WTC11 (cell line): Measurements from ENCODE around the gene ACAD8.

ENCODE experiments used
- CREM ChIP-seq: sonication (generic); formaldehyde crosslinking; IDR thresholded peaks from 2 replicates; pipeline ENCODE4 v1.8.1; 2022; ENCODE audit warnings: mild to moderate bottlenecking, missing genetic modification reagents, moderate library complexity
- TF ChIP-seq, protein P1 (sequence below): fragments of 200-600 bp; IDR thresholded peaks from 2 replicates; pipeline ENCODE4 v1.8.0; 2022; ENCODE audit warnings: antibody characterized with exemption
- TF ChIP-seq, protein P2 (sequence below): sonication (generic); formaldehyde crosslinking; IDR thresholded peaks from 2 replicates; pipeline ENCODE4 v1.8.0; 2022; ENCODE audit warnings: mild to moderate bottlenecking, missing genetic modification reagents

DNA sequence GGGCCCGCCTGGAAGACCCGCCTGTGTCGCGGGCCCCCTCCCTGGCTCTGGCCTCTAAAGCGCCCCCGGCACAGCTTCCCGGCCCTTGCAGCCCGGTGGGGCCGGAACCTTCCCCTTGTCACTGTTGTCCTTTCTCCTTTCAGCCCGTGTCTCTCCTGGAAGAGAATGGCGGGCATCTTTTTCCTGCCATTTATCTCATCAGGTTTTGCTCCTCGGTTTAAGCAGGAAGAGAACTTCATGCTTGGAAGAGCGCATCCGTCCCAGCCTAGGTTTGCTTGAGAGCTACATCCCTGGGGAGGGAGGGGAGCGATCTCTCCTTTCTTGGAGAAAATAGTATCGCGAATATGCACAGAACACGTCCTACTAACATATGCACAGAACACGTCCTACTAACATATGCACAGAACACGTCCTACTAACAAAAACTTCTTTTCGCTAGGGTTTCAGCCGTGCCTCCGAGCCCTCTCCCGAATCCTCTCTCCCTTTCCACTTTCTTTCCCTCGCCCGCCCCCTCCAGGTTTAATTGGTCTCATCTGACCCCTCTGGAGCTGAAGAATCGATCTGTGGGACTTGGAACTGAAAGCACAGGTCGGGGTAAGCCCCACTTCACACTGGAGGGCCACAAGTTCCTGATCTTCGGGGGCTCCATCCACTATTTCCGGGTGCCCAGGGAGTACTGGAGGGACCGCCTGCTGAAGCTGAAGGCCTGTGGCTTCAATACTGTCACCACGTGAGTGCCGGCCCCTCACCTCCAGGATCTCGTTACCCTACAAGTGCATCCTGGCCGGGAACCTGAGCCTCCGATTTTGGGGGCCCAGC lies 24.0 kb downstream of the ACAD8 start:
- TF ChIP-seq, protein P1, sequence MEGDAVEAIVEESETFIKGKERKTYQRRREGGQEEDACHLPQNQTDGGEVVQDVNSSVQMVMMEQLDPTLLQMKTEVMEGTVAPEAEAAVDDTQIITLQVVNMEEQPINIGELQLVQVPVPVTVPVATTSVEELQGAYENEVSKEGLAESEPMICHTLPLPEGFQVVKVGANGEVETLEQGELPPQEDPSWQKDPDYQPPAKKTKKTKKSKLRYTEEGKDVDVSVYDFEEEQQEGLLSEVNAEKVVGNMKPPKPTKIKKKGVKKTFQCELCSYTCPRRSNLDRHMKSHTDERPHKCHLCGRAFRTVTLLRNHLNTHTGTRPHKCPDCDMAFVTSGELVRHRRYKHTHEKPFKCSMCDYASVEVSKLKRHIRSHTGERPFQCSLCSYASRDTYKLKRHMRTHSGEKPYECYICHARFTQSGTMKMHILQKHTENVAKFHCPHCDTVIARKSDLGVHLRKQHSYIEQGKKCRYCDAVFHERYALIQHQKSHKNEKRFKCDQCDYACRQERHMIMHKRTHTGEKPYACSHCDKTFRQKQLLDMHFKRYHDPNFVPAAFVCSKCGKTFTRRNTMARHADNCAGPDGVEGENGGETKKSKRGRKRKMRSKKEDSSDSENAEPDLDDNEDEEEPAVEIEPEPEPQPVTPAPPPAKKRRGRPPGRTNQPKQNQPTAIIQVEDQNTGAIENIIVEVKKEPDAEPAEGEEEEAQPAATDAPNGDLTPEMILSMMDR: no peak
- no peak for TF ChIP-seq CREM (CRISPR knock-in tag)
- TF ChIP-seq, protein P2, sequence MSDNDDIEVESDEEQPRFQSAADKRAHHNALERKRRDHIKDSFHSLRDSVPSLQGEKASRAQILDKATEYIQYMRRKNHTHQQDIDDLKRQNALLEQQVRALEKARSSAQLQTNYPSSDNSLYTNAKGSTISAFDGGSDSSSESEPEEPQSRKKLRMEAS (CRISPR knock-in tag): no peak
